ENCODE data around the gene MAP2K2.
"Not testable (repeated sequence)": the region's sequence is repeated elsewhere in the genome, so short reads cannot be mapped to it uniquely, and the experiment has no call there.

MAP2K2 gene

DNA sequence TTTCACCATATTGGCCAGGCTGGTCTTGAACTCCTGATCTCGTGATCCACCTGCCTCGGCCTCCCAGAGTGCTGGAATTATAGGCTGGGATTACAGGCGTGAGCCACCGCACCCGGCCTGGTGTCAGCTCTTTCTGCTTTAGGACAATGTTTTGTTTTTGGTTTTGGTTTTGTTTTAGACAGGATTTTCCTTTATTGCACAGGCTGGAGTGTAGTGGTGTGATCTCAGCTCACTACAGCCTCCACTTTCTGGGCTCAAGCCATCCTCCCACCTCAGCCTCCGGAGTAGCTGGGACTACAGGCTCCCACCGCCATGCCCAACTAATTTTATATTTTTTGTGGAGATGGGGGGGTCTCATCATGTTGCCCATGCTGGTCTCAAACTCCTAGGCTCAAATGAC, 5.1 kb upstream of the MAP2K2 start:
- DNase-seq: not testable (repeated sequence)

DNA sequence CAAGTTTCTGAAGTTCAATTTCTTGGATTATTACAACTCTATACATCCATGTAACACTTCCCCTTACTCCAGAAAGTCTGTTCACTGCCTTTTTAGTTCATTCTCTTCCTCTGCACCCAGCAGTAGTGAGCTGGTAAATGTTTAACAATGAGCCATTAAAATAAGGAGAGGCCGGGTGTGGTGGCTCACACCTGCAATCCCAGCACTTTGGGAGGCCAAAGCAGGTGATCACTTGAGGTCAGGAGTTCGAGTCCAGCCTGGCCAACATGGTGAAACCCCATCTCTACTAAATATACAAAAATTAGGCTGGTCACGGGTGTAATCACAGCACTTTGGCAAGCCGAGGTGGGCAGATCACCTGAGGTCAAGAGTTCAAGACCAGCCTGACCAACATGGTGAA, 3.4 kb upstream of the MAP2K2 start:
- DNase-seq: not testable (repeated sequence)

- no peak for DNase-seq
Observed at GRCh38 chr19:4124638-4125037, 716 bp upstream of the MAP2K2 start.

- no peak for DNase-seq
Observed at GRCh38 chr19:4122480-4122879, 1.4 kb downstream of the MAP2K2 start.

DNA sequence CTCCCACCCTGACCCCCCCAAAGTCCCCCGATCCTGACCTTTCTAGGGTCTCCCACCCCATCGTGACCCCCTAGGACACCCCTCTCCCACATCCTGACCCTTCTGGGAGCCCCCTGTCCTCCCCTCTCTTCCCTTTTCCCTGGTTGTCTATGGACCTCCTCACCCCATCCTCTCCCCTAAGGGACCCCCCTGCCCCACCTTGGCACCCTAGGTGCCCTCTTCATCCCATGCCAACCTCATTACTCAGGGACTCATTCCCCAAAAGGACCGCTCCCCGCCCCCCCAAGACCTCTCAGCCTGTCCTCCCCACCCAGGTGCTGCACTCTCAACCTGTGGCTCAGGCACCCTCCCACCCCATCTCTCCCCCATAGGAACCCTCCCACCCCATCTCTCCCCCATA, 2.1 kb downstream of the MAP2K2 start:
- no peak for DNase-seq

- no peak for DNase-seq
Observed at GRCh38 chr19:4121273-4121612, 2.7 kb downstream of the MAP2K2 start.

DNA sequence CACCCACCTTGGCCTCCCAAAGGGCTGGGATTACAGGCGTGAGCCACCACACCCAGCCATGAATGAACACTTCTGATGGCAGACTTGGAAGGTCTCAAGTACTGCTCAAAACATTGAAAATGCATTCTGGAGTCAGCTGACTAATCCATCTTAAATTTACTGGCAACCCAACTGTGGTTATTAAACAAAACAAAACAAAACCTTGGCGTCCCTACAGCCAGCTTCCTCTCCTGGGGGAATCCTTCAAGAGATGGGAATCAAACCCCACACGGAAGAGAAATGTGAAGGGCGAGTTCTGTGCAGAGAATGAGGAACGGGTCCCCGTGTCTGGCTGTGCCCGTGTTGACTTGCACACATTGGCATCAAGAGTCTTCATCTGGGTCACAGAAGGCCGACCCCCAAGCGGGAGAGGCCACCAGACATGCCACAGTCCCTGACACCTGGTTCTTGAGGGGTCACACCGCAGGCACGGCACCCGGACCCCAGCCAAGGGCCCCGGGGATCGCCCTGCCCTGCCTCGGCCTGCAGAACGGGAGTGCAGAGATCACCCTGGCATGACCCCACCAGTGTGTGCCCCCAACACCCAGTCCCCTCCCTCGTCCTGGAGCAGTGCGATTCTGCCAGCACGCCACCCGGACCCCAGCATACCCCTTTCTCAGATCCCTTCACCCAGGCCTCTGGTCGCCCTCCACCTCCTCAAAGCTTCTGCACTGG, 3.2 kb downstream of the MAP2K2 start:
- DNase-seq: no peak

DNA sequence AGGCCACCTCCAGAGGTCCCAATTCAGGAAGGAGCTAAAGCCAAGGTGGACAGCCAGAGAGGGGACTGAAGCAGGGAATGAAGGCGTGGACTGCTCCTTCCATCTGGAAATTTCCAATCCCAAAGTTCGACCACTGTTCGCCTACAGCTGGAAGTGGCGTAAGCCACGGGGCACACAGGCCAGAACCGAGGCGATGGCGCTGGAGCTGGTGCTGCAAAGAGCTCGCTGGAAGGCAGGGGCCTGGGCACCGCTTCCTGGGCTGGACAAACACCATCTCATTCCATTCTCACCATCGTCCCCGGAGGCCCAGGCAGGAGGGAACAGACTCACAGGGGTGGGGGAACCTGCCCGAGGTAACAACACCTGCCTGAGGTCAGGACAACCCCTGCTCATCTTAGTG, 4.2 kb downstream of the MAP2K2 start:
- no peak for DNase-seq

DNA sequence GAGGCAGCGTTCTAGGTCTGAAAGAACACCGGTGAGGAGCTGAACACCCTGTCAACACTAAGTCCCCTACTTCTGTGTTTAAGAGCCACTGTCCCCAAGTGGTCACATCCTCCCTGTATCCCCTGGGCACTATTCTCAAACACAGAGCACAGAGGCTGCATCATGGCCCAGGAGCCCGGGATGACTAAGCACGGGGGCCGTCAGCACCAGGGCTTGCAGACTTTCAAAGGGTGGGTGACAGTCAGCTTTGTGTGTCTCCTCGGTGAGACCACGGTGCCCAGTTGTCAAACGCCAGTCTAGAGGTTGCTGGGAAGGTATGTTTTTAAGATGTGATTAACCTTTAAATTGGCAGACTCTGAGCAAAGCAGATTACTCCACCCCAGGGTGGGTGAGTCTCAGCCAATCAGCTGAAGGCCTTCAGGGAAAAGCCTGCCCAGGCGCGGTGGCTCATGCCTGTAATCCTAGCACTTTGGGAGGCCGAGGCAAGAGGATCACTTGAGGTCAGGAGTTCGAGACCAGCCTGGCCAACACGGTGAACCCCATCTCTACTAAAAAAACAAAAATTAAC, 8.0 kb downstream of the MAP2K2 start:
- DNase-seq: no peak

- DNase-seq: peak; percentile 76 to 78
Observed at GRCh38 chr19:4115050-4115817, 8.7 kb downstream of the MAP2K2 start.

- DNase-seq: no peak
Observed at GRCh38 chr19:4114181-4114580, 9.7 kb downstream of the MAP2K2 start.

- no peak for DNase-seq
Observed at GRCh38 chr19:4113398-4114088, 10.4 kb downstream of the MAP2K2 start.

DNA sequence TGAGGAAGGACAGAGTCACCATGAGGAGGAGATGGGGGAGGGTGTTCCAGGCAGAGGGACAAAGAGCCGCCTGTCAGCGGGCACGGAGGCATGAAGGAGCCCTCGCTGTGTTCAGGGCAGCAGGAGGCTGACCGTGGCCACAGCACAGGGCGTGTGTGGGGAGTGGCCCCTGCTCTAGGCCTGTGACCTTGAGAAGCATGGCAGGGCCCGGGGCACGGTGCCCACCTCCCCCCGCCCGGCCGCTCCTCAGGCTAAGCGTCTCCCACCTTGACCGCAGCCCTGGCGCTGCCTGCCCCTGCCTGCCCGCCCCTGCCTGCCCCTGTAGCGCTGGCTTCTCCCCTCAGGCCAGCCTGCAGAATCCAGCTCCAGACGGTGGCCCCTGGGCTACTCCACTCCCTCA, 11.6 kb downstream of the MAP2K2 start:
- no peak for DNase-seq

GRCh38 chr19:4109626-4109945, 14.3 kb downstream of the MAP2K2 start:
- DNase-seq: no peak

GRCh38 chr19:4108767-4109625, 14.9 kb downstream of the MAP2K2 start:
- DNase-seq: peak; percentile 81 to 83

DNA sequence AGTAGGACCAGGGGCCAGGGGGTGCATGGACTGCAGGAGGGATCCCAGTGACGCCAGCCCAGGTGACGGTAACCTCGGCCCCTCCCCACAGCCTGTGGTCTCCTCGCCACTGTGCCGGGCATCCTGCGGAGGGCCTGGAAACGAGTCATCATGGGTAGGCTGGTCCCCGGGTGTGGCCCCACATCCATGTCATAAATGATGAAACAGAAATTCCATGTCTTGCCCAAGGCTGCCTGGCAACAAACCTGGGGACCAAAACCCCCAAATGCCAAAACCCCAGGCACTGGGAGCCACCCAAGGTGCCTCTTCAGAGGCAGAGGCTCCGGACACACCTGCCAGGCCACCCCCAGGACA, 20.9 kb downstream of the MAP2K2 start:
- DNase-seq: no peak

DNA sequence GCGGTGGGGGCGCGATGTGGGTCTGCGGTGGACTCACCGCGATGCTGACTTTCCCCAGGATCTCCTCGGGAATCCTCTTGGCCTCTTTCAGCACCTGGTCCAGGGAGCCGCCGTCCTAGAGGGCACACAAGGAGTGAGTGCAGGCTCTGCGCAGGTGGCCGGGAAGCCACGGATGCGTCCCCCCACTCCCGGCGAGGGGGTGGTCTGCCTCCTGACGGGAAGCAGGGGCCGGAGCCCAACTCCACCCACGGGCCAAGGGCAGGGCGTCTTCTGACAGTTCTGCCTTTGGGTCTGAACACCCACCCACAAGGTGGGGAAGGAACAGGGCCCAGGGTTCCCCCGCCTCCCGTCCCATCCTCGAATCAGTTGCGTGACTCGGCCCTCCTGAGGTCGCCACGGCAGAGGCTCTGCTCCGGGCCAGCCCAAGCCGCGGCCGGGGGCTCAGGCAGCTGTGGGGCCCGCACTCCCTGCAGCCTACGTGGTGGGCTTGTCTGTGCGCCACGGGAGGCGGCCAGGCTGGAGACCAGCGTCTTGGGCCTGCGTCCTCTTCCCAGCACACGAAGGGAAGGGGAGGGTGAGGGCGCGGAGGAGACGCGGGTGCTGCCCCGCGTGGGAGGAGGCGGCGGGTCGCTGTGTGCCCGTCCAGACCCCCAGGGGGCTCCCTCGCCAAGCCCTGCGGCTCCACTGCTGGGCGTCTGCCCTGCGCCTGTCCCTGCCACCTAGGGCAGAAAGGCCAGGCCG, 21.4 kb downstream of the MAP2K2 start:
- no peak for DNase-seq

DNA sequence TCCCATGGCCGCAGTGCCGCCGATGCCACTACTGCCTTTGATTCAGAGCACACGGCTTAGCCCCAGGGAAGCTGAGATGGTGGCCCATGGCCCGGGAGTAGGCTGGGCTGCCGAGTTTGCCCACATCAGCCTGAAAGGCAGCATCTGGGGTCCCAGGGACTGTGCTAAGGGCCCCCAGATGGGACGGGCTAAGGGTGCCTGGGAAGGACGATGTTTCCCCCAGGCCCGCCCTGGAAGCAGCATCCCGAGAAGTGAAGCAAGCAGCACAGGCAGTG, 22.5 kb downstream of the MAP2K2 start:
- no peak for DNase-seq

DNA sequence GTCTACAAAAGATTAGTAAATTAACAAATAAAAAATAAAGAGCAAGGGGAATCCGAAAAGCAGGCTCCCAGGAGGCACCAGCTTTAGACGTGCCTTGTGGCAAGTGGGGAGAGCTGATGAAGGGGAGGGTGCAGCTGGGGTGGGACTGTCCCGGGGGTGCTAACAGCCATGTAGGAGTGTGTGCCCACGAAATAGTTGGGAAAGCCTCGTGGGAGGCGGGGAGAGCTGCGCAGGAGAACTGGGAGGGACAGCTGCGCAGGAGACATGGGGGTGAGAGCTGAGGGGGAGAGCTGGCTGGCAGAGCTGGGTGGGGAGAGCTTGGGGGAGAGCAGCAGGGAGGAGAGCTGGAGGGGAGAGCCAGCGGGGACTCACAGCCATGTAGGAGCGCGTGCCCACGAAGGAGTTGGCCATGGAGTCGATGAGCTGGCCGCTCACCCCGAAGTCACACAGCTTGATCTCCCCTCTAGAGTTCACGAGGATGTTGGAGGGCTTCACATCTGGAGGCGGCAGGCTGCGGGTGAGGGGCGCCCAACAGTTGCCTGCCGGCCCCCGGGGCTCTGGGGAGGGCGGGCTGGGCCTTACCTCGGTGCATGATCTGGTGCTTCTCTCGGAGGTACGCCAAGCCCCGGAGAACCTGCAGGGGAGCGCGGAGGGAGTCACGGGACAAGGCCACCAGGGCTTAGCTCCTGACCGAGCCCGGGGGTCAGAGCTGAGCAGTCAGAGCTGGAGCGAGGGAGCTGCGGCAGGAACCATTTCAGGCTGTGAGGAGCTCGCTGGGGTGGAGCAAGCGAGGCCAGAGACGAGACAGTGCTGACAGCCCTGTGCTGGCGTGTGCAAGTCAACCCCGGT, 23.1 kb downstream of the MAP2K2 start:
- DNase-seq: no peak

DNA sequence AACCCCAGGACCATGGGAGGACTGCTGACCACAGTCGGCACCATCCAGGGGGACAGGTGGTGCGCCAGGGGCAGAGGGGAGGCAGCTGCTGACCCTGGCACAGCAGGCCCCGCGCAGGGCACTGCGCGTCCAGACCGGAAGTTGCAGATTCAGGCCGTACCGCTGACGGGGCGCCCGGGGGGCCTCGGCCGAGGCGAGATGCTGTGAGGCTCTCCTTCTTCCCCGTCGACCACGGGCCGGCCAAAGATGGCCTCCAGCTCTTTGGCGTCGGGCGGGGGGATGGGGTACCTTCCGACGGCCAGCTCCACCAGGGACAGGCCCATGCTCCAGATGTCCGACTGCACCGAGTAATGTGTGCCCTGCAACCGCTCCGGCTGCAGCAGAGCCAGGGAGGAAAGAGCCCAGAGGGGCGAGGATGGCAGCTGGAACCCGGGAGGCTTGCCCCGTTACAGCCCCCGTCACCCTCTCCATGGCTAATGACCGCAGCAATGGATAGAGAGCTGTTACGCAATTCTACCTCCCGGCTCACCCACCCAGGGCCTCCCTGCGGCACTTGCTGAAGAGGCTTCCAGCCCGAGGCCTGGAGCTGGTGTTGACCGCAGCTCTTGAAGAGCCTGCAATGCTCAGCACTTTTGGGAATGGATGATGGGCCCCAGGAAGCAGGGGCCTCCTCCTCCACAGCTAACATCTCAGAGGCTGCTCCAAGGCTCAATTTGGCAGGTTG, 24.7 kb downstream of the MAP2K2 start:
- no peak for DNase-seq

GRCh38 chr19:4098493-4098892, 25.4 kb downstream of the MAP2K2 start:
- DNase-seq: no peak
